ENCODE data around the gene PPIG.

GRCh38 chr2:169672406-169672805, 88.3 kb downstream of the PPIG start:
- TF ChIP-seq CTCF (IDR thresholded peaks at IDR 0.05) (no peak), POLR2A (IDR thresholded peaks at IDR 0.05) (no peak)

Data from adrenal gland (tissue), 5 donors.